Hypothalamus (tissue), 51 donors: ENCODE measurements around the gene RDH5.

Experiments used
- DNase-seq, 51 donors: peaks; one replicate each; lab custom pipeline; 2025; lab: John Stamatoyannopoulos, UW

Gene RDH5

GRCh38 chr12:55720071-55720564 is at the start of gene RDH5:
Gene RDH5, plus strand, starts transcription at chr12:55720393. Its CDS starts 792 bp downstream, at chr12:55721185.
- peak in 17 of 51 donors; percentile 13 to 59 (median 27) for DNase-seq

- DNase-seq, result no peak
Measured at GRCh38 chr12:55671746-55672145, 48.4 kb upstream of the RDH5 start.

GRCh38 chr12:55673638-55674037 is 46.6 kb upstream of the RDH5 start:
- no peak for DNase-seq

GRCh38 chr12:55675666-55676065 is 44.5 kb upstream of the RDH5 start:
- DNase-seq, result no peak

- DNase-seq, result no peak
Measured at GRCh38 chr12:55676707-55677106, 43.5 kb upstream of the RDH5 start.

- DNase-seq, result no peak
Measured at GRCh38 chr12:55679691-55680090, 40.5 kb upstream of the RDH5 start.

GRCh38 chr12:55681142-55682077 is 38.8 kb upstream of the RDH5 start:
- peak in 20 of 51 donors; percentile 3 to 54 (median 24) for DNase-seq

GRCh38 chr12:55682087-55682796 is 38.0 kb upstream of the RDH5 start:
- no peak for DNase-seq

GRCh38 chr12:55683676-55684075 is 36.5 kb upstream of the RDH5 start:
- DNase-seq, result no peak

- DNase-seq, result no peak
Measured at GRCh38 chr12:55684761-55685370, 35.3 kb upstream of the RDH5 start.

GRCh38 chr12:55685671-55686070 is 34.5 kb upstream of the RDH5 start:
- no peak for DNase-seq

- no peak for DNase-seq
Measured at GRCh38 chr12:55686366-55687010, 33.7 kb upstream of the RDH5 start.

- DNase-seq, result no peak
Measured at GRCh38 chr12:55687746-55688145, 32.4 kb upstream of the RDH5 start.

GRCh38 chr12:55688716-55689655 is 31.2 kb upstream of the RDH5 start:
- no peak for DNase-seq

GRCh38 chr12:55692631-55693322 is 27.4 kb upstream of the RDH5 start:
- DNase-seq, result no peak

- DNase-seq, result no peak
Measured at GRCh38 chr12:55693323-55694187, 26.6 kb upstream of the RDH5 start.

GRCh38 chr12:55694188-55694515 is 26.0 kb upstream of the RDH5 start:
- no peak for DNase-seq

- DNase-seq, result no peak
Measured at GRCh38 chr12:55694651-55695050, 25.5 kb upstream of the RDH5 start.
